Right kidney (tissue), 1 donor: ENCODE data around the gene RPL12.

Experiments used
- DNase-seq: peaks from one replicate; pipeline ENCODE4 v3.0.0-alpha.2; 2016

RPL12 gene

DNA sequence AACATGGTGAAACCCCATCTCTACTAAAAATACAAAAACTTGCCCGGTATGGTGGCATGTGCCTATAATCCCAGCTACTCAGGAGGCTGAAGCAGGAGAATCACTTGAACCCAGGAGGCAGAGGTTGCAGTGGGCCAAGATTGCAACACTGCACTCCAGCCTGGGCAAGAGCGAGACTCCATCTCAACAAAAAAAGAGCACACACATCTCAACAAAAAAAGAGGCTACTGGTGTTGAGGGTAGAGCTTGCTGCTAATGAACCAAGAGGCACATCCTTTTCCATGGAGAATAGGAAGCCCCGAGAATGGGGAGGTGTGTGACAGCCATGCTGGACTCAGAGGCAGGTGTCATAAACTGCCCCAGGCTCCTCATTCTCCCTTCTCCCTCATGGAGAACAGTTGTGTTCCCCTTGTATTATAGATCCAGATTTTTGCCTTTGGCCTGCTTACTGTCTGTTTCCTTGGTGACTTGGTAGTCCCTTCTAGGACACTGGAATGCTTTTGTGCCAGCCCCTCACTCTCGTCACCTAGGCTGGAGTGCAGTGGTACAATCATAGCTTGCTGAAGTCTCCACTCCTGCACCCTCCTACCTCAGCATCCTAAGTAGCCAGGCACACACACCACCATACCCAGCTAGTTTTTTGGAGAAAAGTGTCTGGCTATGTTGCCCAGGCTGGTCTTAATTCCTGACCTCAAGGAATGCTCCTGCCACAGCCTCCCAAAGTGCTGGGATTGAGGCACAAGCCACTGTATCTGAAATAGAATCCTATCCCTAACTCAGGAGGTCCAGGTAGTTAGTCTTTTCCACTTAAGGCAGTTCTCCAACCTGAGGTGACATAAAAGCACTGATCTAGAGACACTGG lies 5.1 kb downstream of the RPL12 start:
- no peak for DNase-seq

DNA sequence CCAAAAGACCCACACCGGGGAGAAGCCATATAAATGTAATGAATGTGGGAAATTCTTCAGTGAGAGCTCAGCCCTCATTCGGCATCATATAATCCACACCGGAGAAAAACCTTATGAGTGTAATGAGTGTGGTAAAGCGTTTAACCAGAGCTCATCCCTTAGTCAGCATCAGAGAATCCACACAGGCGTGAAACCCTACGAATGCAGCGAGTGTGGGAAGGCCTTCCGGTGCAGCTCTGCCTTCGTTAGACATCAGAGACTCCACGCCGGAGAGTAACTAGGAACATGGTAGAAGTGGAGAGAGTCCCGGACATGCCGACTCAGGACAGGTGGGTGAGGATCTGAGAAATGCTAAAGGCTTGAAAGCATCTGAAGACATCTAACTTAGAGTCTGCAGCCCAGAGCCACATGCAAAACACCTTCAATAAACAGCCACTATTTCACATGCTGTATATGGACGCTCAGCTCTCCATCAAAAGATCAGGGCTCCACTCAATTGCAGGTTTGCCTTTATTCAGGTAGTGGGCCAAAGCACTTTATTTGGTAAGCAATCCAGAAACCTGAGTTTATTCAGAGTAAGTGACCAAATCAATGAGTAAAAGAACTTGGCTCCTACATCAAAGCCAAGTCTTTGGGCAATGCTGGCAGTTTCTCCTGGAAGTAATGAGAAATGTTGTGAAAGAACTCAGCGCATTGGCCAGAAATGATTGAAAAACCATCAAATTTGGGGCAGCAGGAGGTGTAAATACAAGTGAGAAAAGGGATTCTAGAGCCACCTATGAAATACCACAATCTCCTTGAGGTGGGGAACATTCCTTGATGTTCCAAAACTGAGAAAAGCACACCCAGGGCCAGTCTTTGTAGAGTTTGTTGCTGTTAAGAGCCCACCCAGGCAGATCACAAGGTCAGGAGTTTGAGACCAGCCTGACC lies 6.0 kb downstream of the RPL12 start:
- DNase-seq = no peak

DNA sequence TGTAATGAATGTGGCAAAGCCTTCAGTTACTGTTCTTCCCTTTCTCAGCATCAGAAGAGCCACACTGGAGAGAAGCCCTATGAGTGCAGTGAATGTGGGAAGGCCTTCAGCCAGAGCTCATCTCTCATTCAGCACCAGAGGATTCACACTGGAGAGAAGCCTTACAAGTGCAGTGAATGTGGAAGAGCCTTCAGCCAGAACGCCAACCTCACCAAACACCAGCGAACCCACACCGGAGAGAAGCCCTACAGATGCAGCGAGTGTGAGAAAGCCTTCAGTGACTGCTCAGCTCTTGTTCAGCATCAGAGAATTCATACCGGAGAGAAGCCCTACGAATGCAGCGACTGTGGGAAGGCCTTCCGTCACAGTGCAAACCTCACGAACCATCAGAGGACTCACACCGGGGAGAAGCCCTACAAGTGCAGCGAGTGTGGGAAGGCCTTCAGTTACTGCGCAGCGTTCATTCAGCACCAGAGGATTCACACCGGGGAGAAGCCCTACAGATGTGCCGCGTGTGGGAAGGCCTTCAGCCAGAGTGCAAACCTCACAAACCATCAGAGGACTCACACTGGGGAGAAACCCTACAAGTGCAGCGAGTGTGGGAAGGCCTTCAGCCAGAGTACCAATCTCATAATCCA lies 6.8 kb downstream of the RPL12 start:
- DNase-seq = no peak

DNA sequence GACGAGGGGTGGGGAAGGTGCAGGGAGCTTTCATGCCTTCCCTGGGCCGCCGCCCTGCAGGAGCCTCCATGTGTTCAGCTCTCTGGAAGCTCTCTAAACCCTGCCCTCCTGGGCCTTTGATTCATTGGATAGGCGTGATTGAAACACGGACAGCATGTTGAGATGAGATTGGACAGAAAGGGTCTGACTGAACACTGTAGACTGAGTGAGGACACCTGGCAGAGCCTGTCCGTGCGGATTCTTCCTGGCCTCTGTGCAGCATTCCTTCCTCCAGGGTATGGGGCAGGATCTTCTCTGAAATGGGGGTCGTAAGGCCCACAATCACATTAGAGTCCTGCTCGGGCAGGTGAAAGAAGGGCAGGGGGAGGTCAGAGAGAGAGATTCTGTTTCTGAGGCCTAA lies 12.8 kb downstream of the RPL12 start:
- no peak for DNase-seq

DNA sequence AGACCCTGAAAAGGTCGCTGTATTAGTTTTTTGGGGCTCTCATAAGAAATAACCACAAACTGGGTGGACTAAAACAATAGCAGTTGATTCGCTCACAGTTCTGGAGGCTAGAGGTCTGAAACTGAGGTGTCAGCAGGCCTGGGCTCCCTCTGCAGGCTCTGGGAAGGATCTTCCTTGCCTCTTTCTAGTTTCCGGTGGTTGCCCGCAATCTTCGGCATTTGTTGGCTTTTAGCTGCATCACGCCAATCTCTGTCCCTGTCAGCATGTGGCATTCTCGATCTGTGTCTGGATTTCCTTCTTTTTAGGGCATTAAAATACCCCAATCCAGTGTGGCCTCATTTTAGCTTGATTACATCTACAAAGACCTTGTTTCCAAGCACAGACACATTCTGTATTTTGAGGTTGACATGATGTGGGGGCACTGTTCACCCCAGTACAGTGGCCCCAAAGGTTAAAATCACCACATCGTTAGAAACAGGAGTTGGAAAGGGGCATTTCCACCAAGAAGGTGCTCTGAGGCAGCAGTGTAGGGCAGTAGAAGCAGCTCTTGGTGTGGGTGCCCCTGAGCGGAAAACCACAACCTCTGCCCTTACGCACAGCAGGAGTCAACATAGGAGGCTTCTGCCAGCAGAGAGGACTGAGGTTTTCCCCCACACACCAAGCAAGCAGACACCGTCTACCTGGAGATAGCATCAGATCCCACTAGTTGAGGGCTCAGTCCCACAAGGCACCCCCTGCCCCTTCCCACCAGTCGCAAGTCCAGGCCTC lies 13.5 kb downstream of the RPL12 start:
- no peak for DNase-seq

DNA sequence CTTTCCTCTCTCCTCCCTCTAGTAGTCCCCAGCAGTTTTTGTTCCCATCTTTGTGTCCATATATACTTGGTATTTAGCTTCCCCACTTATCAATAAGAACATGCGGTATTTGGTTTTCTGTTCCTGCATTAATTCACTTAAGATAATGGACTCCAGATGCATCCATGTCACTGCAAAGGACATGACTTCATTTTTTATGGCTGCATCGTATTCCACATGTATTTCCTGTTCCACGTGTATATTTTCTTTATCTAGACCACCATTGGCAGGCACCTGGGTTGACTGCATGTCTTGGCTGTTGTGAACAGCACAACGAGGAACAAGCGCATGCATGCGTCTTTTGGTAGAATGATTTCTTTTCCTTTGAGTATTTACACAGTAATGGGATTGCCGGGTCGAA lies 20.8 kb downstream of the RPL12 start:
- no peak for DNase-seq

DNA sequence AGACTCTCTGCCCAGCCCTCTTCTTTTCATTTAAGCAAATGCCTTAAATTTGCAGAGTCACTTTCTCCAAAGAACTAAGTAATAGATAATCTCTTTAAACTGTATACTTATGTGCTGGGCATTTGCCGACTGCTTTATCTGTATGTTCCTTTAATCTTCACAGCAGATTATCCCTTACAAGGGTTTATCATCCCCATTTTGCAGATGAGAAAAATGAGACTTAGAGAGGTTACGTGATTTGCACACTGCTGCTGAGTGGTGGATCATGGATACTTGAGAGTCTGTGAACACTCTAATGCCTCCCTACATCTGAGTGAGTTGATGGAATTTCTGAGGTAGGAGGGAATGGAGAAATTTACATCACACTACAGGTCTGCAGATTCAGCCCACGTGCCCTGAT lies 22.9 kb downstream of the RPL12 start:
- DNase-seq = no peak

DNA sequence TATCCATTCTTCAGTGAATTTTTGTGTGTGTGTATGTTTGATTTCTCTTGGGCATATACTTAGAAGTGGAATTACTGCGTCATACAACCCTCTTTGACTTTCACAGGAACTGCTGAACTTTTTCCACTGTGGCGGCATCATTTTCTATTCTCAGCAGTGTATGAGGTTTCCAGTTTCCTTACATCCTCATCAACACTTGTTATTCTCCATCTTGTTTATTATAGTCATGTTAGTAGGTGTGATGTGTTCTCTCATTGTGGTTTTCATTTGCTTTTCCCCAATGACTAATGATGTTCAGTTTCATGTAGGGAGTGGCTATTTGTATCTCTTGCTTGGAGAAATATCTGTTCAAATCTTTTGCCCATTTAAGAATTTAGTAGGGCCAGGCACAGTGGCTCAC lies 24.4 kb downstream of the RPL12 start:
- no peak for DNase-seq

DNA sequence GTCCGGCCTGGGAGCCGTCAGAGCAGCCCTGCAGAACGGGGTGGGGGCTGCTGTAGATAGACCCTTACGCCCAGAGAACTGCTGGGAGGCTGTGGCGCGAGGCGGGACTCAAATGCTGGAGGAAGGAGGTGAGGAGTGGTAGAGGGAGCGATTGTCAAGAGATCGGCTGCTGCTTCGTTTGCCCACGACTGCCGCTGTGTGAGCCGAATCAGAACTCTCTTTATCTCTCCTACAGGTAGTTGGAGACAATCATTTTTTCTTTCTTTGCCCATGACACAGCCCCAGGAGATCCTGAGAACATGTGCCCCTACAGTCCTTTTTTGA lies 26.6 kb downstream of the RPL12 start:
- DNase-seq = no peak

DNA sequence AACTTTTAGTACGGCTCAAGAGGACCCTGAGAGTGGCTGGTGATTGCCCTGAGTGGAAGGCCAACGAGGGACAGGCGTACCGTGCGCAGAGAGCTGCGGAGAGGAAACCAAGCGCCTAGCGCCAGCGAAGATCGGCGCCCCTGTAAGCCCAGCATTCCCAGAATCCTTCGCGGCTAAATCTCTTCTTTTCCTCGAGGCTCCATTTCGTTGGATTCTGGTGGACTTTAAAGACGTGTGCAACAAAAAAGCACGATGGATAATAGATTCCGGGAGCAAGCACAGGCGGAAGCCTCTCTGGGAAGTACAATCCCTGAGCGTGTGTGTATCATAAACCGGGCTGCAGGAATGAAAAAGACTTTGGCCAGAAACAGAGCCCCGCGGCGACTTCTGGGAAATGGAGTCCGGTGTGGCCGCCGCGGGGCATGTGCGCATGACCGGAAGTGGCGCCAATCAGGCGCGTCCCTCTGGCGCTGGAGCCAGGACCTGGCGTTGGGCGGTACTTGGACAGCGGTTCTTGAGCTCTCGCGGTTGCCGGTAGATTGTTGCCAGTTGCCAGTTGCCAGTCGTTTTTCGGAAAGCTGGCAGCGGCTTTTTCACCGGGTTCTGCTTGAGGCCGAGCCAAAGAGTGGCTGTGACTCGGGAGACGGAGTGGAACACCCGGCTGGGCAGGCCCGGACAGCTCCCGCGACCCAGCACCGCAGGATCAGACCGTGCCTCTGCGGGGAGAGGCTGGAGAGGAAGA lies 27.1 kb downstream of the RPL12 start, which contains the start of gene ZNF79:
Gene ZNF79 (plus strand): TSS at position 449 of the 742 bp plus-strand sequence. CDS start 406 bp downstream, outside the sequence.
- peak; percentile 98 for DNase-seq

DNA sequence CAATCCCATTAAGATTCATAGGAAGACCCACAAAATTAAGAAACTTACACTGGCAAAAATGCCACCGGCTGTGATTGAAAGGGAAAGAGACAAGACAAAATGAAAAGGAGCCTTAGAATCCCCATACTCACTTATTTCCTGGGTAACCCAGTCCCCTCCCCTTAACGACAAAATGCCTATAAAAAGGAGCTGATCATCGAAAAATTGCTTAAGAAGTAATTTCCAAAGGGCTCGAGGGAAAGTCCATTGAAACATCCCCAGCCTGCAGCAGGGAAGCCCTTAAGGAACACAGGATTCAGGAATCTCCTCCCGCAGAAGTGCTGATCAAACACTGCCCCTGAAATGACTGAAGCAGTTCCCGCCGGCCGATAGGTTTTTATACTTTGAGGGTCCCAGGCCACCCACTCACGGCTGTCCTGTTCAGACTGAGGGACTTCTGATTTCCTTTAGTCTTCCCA lies 27.7 kb downstream of the RPL12 start:
- no peak for DNase-seq

DNA sequence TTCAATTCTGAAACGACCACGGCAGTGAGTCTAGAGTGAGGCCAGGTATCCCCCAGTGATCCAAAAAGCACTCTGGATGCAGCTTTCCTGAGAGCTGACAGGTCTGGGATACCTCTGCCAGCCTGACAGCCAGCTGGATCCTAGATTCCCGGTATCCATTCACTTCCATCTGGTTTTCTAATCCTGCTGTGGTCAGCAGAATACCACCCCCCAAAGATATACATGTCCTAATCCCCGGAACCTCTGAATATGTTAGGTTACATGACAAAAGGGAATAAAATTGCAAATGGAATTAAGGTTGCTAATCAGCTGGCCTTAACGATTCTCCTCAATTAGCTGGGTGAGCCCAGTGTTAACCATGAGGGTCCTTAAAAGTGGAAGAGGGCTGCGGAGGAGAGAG lies 28.4 kb downstream of the RPL12 start:
- no peak for DNase-seq

DNA sequence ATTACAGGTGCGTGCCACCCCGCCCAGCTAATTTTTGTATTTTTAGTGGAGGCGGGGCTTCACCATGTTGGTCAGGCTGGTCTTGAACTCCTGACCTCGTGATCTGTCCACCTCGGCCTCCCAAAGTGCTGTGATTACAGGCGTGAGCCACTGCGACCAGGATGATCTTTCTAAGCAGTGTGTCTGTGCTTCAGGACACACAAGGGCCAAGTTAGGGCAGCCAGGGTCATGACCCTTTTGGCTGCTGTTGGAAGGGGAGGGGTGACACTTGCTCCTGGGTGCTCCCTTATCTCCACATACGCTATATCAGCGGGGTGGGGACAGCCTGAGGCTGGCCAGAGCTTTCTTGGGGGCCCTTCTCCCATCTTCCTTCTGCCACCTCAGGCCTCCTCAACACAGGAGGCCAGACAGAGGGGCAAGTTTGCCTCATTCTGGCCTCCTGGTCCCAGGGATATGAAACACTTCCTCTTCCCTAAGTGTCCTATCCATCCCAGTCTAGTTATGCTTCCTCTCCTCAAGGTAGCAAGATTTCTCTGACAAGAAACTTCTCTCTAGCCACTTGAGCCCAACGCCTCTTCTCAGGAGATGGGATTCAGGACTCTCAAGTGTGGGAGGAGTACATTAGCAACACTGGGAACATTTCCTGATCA lies 28.9 kb downstream of the RPL12 start:
- DNase-seq = no peak

DNA sequence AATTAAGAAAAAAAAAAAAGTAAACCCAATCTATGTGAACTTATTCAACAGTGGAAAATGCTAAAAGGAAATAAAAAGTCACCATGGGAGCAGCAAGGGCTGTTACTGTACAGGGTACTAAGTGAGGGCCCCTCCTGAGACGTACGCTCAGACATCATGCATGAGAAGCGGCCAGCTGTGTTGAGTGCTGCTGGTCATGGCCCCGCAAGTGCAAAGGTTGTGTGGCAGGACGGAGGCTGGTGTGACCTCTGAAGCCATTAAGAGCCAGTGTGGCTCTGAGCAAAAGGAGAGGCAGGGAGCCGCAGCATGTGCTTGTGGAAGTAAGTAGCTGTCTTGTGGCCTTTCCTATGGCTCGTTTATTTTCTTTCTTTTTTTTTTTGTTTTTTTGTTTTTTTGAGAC lies 30.1 kb downstream of the RPL12 start:
- no peak for DNase-seq

DNA sequence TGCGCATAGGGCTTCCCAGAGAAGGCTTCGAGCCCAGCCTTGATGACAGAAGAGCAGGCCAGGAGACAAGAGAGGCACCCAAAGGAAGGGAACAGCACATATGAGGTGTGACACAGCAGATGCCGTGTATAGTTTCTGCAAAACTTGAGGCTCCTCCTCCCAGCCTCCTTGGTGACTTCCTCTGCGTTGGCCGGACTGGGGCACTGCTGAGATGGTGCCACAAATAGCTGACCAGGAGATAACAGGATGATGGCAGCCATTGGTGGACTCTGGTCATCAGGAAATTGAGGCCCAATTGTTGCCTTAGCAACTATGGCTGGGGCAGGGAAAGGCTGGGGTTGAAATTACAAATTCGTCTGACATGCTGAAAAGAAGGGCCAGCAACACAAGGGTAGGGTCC lies 31.9 kb downstream of the RPL12 start:
- DNase-seq = no peak

DNA sequence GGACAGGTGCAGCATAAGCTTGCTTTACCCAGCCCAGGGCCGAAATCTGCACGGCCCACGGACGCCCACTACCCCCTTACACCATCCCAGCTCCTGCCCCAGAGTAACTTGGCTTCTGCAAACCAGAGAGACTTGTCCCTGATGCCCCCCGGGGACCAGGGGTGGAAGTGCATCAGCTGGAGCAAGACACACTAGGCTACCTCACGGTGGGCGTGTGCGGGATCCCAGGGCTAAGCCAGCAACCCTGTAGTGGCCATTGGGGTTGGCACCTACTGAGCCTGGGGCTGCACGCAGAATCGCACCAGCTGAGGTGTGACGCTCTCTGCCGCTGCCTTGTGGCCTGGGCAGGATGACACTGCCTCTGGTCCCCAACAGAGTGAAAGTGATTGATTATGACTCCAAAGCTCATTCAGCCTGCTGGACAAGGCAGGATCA lies 33.2 kb downstream of the RPL12 start:
- no peak for DNase-seq

DNA sequence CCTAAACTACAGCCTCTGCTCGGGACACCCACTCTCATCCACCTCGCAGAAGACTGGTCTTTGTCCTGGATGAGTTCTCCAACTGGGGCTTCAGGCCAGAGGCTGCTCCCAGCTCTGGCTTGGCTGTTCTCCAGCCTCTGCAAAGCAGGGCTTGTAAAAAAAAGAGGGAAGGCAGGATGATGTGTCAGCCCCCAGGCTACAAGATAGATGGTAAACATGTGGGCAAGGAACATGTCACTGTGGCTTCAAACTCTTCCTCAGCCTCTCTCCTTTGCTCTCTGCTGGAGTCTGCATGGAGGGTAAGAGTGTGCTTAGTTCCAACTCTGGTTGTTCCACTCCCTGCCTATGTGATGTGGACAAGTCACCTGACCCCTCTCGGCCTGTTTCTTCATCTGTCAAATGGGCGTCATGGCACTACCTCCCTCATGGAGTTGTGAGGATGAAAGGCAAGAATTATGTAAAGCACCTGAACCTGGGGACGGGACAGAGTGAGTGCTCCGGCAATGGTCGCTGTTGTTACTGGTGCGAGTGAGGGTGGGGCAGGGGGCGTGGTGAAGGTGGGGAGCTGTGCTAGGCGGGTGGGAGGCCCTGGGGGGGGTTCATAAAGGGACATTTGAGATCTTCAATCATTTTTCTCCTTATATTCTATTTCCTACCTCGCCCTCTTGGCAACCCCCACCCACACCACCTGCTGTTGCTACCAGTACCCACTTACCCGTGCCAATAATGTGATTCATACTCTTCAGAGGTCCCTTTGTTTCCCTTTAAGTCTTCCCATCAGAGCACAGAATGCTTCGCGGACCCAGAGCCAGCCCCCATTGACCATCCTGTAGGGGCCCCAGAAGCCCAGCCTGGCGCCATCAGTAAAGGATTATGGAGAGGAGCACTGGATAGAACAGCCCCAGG lies 33.8 kb downstream of the RPL12 start:
- DNase-seq = no peak

DNA sequence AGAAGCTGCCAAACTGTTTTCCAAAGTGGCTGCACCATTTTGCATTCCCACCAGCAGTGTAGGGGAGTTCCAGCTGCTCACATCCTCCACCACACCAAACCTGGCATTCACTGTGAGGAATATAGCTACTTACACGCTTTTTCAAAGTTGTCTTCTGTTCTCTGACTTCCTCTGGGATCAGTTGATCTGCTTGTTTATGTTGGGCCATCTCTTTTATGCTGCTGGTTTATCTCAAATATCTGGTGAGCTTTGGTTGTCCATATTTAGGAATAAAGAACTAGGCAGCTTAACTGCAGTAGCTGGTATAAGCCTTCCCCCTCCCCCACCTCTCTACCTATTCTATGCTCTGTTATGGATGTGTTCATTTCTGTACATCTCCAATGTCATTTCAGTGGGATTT lies 35.5 kb downstream of the RPL12 start:
- DNase-seq = no peak

DNA sequence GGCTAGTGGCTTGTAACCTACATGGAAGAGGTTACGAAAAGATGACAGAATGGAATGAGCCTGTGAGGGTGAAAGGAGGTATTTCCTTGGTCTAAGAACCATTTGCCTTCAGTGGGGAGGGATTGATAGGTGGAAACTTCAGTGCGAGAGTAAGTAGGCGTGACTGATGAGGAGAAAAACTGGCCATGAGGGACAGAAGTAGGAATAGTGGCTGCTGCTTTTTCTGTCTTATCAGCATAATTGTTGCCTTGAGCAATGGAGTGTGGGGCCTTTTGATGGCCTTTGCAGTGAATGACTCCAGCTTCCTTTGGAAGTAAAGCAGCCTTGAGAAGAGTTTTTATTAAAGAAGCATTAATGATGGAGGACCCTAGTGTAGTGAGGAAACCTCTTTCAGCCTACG lies 36.1 kb downstream of the RPL12 start:
- no peak for DNase-seq

DNA sequence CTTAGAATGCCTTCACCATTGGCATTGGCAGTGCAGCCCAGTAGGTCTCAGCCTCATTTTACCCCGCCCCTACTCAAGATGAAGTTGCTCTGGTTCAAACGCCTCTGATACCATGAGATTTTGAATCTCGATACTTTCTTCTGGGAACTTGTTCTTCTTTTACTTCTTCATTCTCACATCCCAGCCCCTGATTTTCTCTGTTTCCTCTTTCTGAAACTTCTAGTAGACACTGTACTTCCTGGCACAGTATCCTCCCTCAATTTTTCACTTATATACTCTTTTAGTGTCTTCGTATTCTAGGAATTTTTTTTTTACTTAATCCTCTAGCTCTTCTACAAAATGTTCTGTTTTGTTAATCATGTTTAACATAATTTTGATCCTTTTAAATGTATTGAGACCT lies 40.1 kb downstream of the RPL12 start:
- DNase-seq = no peak
